ENCODE results near the gene ZSCAN25. TPM values are rescaled to one million over a fixed set of nuclear protein-coding genes. Genes with fewer than 3 reads are reported as not detected.
"Not testable (repeated sequence)": the region's sequence is repeated elsewhere in the genome, so short reads cannot be mapped to it uniquely, and the experiment has no call there.

ZSCAN25 gene
- 3.8 and 3.9 TPM in 2 replicates for total RNA-seq (2014; rRNA removed; shearing (Covaris generic); ENCODE audit: low replicate concordance)

- peak; percentile 88 for DNase-seq
These were observed at the start of gene ZSCAN25 for GRCh38 chr7:99616359-99617191. Gene ZSCAN25, plus strand, starts transcription at chr7:99616946. Its CDS starts 2,661 bp downstream, at chr7:99619607.

GRCh38 chr7:99568770-99569169 is 48.0 kb upstream of the ZSCAN25 start:
- not testable (repeated sequence) for H3K9me3 ChIP-seq, H3K27me3 ChIP-seq, DNase-seq, H3K4me3 ChIP-seq
- H3K36me3 ChIP-seq = peaks cover 59% of the 10 kb centered on the region

More at GRCh38 chr7:99616359-99617191, at the start of gene ZSCAN25:
- no peaks in the 10 kb centered on the region for H3K27me3 ChIP-seq
- H3K36me3 ChIP-seq = peaks cover 16% of the 10 kb centered on the region
- no peaks in the 10 kb centered on the region for H3K9me3 ChIP-seq
- peak within 1 kb of the TSS; percentile 88 for H3K4me3 ChIP-seq

DNA sequence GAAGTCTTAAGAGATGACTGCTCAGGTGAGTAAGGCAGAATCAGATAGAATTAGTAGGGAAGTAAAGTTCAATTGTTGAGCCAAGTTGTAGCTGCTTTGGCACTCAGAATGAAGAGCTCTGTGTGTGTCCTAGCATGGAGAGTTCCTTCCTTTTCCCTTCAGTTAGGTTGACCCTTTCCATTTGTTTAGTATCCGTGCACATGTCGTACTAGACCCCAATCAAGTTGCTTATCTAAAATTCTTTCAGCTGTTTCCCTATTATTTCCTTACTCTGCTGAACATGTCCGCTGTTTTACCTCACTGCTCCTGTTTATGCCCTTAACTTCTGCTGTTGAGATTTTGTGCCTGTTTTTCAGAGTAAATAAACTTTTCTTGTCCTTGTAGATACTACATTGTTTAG is 45.0 kb upstream of the ZSCAN25 start:
- peaks cover 40% of the 10 kb centered on the region for H3K36me3 ChIP-seq
- no peak overlapping the region for H3K4me3 ChIP-seq
- no peak for DNase-seq
- H3K27me3 ChIP-seq = no peaks in the 10 kb centered on the region
- no peaks in the 10 kb centered on the region for H3K9me3 ChIP-seq

DNA sequence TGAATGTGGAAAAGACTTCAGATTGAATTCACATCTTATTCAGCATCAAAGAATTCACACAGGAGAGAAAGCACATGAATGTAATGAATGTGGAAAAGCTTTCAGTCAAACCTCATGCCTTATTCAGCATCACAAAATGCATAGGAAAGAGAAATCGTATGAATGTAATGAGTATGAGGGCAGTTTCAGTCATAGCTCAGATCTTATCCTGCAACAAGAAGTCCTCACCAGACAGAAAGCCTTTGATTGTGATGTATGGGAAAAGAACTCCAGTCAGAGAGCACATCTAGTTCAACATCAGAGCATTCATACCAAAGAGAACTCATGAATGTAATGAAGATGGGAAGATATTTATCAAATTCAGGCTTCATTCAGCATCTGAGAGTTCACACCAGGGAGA is 43.5 kb upstream of the ZSCAN25 start:
- no peaks in the 10 kb centered on the region for H3K27me3 ChIP-seq
- no peak overlapping the region for H3K4me3 ChIP-seq
- no peak for DNase-seq
- no peaks in the 10 kb centered on the region for H3K9me3 ChIP-seq
- H3K36me3 ChIP-seq = peaks cover 40% of the 10 kb centered on the region

GRCh38 chr7:99576251-99576650 is 40.5 kb upstream of the ZSCAN25 start:
- no peak for DNase-seq
- Histone ChIP-seq H3K27me3 (no peaks in the 10 kb centered on the region), H3K9me3 (no peaks in the 10 kb centered on the region), H3K4me3 (no peak overlapping the region), H3K36me3 (peaks cover 28% of the 10 kb centered on the region)

DNA sequence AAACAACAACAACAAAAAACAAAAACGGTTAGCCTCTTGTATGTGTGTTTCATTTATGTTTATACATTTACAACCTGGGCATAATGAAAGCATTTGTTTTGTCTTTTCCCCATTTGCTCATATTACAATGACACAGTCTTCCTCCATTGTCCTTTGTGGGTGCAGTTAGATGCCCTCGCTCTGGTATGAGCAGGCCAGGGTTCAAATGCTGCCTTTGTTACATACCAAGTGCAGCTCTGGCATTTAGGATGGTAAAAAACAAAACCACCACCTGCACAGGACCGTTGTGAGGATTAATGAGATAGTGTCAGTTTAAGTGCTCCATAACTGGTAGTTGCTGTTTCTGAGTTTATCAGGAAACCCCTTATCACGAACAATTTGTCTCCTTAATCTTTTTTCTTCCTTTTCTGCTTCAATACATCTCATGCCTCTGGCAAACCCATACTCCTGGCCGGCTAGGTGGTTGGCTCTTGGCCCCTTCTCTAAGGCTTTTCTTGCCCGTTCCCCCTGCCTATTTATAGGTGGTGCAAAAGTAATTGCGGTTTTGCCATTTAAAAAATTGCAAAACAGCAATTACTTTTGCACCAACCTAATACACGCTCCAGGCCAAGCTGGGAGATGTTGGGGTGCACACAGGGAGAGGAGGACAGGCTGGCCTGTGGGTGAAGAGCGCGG is 37.3 kb upstream of the ZSCAN25 start:
- H3K9me3 ChIP-seq = no peaks in the 10 kb centered on the region
- H3K36me3 ChIP-seq = peaks cover 4% of the 10 kb centered on the region
- DNase-seq = no peak
- H3K27me3 ChIP-seq = no peaks in the 10 kb centered on the region
- H3K4me3 ChIP-seq = no peak overlapping the region

GRCh38 chr7:99579956-99580777 is 36.6 kb upstream of the ZSCAN25 start:
- DNase-seq = no peak
- Histone ChIP-seq H3K36me3 (no peaks in the 10 kb centered on the region; the same call in 1 of the 2 replicates), H3K27me3 (no peaks in the 10 kb centered on the region; the same call in 1 of the 2 replicates), H3K9me3 (no peaks in the 10 kb centered on the region), H3K4me3 (peak overlapping the region; percentile 20; the same call in 1 of the 2 replicates)

DNA sequence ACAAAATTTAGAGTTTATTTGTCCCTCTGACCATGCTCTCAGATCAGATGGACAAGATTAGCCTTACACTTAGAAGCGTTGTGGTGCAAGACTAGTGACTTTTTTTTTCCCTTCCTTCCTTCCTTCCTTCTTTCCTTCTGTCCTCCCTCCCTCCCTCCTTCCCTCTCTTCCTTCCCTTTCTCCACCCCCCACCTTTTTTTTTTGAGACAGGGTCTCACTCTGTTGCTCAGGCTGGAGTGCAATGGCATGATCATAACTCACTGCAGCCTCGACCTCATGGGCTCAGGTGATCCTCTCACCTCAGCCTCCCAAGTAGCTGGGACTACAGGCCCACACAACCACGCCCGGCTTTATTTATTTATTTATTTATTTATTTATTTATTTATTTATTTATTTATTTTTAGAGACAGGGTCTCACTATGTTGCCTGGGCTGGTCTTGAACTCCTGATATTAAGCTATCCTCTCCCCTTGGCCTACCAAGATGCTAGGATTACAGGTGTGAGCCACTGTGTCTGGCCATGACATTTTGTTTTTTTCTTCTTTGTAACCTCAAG is 35.9 kb upstream of the ZSCAN25 start:
- not testable (repeated sequence) for DNase-seq

GRCh38 chr7:99588868-99589267 is 27.9 kb upstream of the ZSCAN25 start:
- Histone ChIP-seq H3K27me3 (no peaks in the 10 kb centered on the region; the same call in none of the 2 replicates), H3K4me3 (no peak overlapping the region), H3K9me3 (no peaks in the 10 kb centered on the region), H3K36me3 (no peaks in the 10 kb centered on the region)
- no peak for DNase-seq

More for the DNA sequence above, 35.9 kb upstream of the ZSCAN25 start:
- H3K9me3 ChIP-seq, H3K4me3 ChIP-seq, H3K27me3 ChIP-seq, H3K36me3 ChIP-seq: not testable (repeated sequence)

- no peak for DNase-seq
- H3K36me3 ChIP-seq = no peaks in the 10 kb centered on the region
- H3K27me3 ChIP-seq = peaks cover 8% of the 10 kb centered on the region
- H3K9me3 ChIP-seq = no peaks in the 10 kb centered on the region
- no peak overlapping the region for H3K4me3 ChIP-seq
These were observed 21.6 kb upstream of the ZSCAN25 start for GRCh38 chr7:99594948-99595745.

- no peak overlapping the region for H3K4me3 ChIP-seq
- peaks cover 8% of the 10 kb centered on the region for H3K27me3 ChIP-seq
- no peaks in the 10 kb centered on the region for H3K9me3 ChIP-seq
- no peaks in the 10 kb centered on the region for H3K36me3 ChIP-seq
- no peak for DNase-seq
These were observed 20.3 kb upstream of the ZSCAN25 start for GRCh38 chr7:99596408-99596955.

DNA sequence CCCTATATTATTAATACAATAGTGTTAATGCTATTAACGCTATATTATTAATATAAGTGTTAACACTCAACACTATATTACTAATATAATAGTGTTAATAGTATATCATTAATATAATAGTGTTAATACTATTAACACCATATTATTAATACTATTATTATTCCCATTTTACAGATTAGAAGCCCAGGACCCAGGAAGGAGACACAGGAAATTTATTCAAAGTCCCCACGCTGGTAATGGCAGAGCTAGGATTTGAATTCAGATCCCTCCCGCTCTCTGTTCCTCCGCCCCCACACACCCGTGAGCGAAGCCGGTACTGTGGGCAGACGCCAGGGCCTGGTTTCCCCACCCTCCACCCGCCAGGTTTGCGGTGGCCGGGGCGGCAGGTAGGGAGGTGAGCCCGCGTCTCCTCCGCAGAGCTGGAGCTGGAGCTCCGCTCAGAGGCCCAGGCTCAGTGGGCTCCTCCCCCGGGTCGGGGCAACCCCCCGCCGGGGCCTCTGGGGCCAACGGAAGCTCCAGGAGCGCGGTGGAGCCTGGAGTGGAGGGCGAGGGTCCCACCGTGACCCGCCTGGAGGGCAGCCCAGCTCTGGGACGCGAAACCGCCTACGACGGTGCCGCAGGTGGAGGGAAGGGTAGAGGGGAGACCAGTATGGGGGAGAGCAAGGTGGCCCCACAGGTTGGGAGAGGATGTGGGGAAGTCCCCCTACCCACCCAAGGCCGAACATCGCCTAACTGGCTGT is 18.8 kb upstream of the ZSCAN25 start, which contains the start of gene TMEM225B:
TMEM225B (plus strand) TSS at position 506 of the 740 bp plus-strand sequence. CDS start 6,122 bp downstream, outside the sequence.
- Histone ChIP-seq H3K27me3 (peaks cover 8% of the 10 kb centered on the region), H3K4me3 (no peak within 1 kb of the TSS), H3K9me3 (no peaks in the 10 kb centered on the region), H3K36me3 (no peaks in the 10 kb centered on the region)
- no peak for DNase-seq

- no peaks in the 10 kb centered on the region for H3K36me3 ChIP-seq
- no peaks in the 10 kb centered on the region for H3K9me3 ChIP-seq
- H3K27me3 ChIP-seq = no peaks in the 10 kb centered on the region
- no peak for DNase-seq
- H3K4me3 ChIP-seq = no peak overlapping the region
These were observed 16.9 kb upstream of the ZSCAN25 start for GRCh38 chr7:99599836-99600235.

GRCh38 chr7:99601656-99602310 is 15.0 kb upstream of the ZSCAN25 start:
- Histone ChIP-seq H3K36me3 (no peaks in the 10 kb centered on the region), H3K4me3 (no peak overlapping the region), H3K27me3 (no peaks in the 10 kb centered on the region), H3K9me3 (no peaks in the 10 kb centered on the region)
- DNase-seq = no peak

Measured in MG63 (cell line).